SH-SY5Y (cell line): Measurements from ENCODE around the gene SPATA6L.

Experiments used
- GATA2 ChIP-seq: IDR thresholded peaks from 2 replicates; pipeline ENCODE4 v1.6.1; 2011; ENCODE audit warnings: mild to moderate bottlenecking, low read depth, low read length
- GATA3 ChIP-seq: IDR thresholded peaks from 2 replicates; pipeline ENCODE4 v1.6.1; 2011; ENCODE audit warnings: low read depth, mild to moderate bottlenecking, low read length, moderate library complexity

SPATA6L gene

DNA sequence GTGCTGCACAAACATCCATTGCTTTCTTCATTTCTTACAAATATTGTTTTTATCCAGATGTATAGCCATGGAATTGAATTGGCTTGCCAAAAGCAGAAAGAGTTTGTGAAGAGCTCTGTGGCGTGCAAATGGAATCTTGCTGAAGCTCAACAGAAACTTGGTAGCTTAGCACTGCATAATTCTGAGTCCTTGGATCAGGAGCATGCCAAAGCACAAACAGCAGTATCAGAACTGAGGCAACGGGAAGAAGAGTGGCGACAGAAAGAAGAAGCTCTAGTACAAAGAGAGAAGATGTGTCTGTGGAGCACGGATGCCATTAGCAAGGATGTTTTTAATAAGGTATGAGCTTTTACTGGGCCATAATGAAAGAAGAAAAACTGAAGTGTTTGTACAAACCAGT, 18.5 kb upstream of the SPATA6L start:
- TF ChIP-seq GATA3: no peak
- no peak for TF ChIP-seq GATA2

DNA sequence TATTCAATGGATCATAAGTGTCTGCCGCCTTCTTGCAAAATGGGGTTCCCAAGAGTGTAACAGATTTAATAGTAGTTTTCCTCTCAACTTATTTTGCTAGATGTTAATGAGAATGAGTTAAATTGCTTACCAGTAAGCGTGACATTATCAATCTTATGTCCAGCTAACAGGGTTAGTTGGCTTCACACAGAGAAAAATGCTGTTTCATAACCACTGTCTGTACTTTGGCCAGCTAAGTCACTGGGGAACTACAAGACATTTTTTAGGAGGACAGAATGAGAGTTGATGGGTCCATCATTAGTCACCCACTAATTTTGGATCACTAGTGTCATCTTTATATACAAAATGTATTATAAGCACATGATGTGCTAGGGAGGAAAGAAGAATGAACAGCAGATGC, 14.5 kb upstream of the SPATA6L start:
- no peak for TF ChIP-seq GATA2
- no peak for TF ChIP-seq GATA3

DNA sequence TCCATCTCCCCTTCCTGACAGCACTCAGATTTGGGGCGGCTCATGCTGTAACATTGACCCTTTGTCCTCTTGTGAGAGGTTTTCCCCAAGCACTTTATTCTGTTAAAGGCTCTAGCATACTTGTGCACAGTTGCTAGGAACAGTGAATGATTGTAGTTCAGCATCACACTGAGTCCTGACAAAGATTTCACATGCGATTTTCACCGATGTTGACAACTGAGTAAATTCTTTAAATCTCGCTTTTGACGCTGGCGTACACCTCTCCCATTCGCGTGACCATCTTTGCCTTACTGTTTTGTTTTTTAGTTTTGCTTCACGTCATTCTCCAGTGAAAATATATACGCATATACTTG, 13.9 kb upstream of the SPATA6L start:
- TF ChIP-seq GATA2 (no peak), GATA3 (no peak)

DNA sequence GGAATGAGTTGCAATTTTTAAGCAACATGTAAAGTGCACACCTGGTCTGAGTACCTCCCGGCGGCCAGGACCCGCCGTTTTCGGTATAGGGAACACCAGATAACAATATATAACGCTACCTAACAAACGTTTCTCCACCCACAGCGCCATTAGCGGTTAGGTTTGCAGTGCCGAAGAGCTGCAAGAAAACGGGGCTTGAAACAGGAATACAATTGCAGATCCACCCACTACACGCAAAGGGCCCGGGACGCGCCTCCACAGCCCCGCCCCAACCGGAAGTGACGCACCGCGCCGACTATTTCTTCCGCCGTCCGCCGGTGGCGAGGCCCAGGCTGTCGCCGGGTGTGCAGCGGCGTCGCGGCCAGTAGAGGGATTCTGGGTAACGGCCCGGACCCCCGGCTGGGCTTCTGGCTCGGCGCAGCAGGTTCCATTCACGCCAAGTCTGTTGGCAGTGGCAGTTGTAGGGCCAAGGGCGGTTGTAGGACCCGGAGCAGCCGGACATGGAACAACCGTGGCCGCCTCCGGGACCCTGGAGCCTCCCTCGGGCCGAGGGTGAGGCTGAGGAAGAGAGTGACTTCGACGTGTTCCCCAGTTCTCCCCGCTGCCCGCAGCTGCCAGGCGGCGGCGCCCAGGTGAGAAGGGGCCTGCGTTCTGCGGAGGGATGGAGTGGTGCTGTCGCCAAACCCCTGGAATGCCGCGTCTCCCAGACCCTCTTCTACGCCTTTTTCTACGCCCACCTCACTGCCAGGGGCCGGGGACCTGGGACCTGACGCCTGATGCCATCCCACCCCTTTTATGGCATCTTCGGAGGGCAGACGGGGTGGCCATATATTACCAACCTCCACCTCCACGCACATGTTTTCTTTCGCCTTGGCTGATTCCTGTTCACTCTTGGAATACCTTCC, 13.2 kb upstream of the SPATA6L start, which contains the start of gene CDC37L1:
Gene CDC37L1 (plus strand): TSS at position 302 of the 905 bp plus-strand sequence. CDS start 199 bp downstream, at position 501.
- TF ChIP-seq GATA2 (no peak), GATA3 (no peak)

DNA sequence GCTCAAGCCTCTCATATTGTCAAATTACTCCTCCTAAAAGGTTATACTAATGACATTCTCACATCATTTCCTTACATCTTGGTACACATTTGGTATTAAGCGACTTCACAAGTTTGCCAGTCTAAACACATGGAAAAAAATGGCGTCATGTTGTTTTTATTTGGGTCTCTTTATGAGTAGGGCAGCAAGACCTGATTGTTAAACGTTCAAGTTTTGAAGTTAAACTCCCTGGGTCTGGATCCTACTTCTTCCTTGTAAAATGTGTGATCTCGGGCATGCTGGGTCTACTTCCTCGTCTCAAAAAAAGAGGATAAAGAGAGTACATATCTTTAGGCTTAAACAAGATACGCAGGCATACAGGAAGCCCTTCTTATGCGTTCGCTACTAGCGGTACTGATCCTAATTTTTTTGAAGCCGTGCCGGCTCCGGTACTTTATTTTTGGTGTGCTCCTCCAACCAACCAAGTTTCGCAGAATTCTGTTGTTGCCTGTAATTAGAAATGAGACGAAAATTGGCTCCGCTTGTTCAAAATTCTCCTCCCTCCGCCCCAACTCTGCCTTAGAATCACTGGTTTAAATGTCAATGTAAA, 12.5 kb upstream of the SPATA6L start:
- no peak for TF ChIP-seq GATA2
- no peak for TF ChIP-seq GATA3

DNA sequence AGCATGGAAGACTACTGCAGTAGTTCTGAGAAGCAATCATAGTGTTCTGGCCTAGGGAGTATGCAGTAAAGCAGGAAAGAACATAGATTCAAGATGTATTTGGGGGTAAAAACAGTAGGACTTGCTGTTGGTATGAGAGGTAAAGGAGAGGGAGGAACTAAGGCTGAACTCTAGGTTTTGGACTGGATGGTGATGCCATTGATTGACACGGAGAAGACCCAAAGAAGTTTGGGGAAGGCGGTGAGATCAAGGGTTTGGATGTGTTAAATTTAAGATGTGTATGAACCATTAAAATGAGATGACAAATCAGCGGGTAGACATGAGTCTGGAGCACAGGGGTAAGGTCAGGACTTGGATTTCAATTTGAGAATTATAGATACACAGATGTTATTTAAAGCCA, 11.1 kb upstream of the SPATA6L start:
- TF ChIP-seq GATA2: no peak
- TF ChIP-seq GATA3: no peak

DNA sequence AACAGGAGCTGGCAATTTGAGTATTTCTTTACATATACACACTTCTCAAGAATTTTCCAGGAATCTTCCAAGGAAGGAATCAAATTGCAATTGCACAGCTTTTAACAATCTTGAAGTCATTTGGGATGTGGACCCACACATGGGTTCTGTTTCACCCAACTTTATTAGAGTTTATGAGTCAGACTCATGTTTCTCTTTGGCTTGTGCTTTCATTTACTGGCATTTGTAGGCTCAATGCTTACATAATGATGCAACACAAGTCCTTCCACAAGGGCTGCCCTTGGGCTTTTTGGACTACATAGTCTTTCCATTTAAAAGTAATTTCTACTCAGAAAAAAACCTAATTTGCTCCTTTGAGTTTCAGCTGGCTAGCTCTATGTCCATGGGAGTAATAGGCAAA, 8.5 kb upstream of the SPATA6L start:
- TF ChIP-seq GATA2 (no peak), GATA3 (no peak)

DNA sequence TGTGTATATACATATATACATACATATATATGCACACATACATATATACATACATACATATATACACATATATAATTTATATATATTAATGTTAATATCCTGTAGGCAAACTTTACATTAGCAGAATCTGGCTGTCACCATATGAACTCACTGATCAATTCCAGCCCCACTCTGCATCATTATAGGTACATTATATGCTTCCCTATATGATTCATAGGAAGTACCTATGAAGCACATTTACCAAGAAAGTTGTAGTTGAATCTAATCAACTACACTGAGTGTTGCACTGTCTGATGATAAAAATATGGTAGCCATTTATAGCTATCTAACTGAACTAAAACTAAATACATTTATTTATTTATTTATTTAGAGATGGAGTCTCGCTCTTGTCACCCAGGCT, 5.5 kb upstream of the SPATA6L start:
- no peak for TF ChIP-seq GATA3
- TF ChIP-seq GATA2: no peak

DNA sequence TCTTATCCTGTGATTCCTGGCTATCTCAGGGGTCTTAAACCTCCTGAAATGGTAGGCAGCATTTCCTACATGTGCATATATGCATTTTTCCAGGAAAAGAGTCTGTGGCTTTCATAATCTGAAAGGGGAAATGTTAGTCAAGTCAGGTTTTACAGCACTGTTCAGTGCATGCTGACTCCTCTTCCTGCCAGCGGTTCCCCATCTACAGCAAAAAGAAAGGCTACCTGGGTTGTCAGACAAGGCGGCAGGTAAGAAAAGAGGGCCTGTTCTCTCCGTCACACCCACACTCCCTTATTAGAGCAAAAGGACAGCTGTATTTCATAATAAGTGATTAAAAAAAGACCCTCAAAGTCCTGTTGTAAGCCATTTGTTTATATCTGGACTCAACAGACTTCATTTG, 4.3 kb upstream of the SPATA6L start:
- no peak for TF ChIP-seq GATA3
- no peak for TF ChIP-seq GATA2

DNA sequence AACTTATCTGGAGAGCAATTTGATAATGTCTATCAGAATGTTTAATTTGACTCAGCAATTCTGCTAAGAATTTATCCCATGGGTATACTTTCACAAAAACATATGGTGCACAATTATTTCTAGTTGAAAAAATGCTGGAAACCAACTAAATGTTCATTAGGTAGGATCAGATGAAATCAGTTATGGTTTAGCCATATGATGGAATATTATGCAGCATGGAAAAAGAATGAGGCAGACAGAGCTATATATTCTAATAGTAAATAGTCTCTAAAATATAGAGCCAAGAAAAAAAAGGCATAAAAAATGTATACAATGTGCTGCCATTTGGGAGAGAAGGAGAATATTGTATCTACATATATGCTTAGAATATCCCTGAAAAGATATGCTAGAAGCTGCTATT, 3.6 kb upstream of the SPATA6L start:
- TF ChIP-seq GATA3 (no peak), GATA2 (no peak)

DNA sequence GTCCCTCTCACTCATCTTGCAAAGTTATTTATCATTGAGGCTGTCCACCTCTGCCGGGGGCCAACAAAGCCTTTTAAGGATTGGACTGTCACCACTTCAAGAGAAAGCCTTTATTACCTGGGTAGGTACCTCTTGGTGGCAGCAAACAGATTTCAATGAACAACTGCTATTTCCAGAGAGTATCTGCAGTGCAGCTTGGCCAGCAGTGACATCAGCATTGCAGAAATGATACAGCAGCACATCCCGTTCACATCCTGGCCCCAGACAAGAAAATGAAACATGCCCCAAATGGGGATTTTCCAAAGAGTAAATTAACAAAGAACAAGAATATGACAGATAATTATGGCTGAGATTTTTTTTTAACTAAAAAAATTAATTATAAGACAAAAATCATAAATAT, 2.3 kb upstream of the SPATA6L start:
- TF ChIP-seq GATA2 (no peak), GATA3 (no peak)

DNA sequence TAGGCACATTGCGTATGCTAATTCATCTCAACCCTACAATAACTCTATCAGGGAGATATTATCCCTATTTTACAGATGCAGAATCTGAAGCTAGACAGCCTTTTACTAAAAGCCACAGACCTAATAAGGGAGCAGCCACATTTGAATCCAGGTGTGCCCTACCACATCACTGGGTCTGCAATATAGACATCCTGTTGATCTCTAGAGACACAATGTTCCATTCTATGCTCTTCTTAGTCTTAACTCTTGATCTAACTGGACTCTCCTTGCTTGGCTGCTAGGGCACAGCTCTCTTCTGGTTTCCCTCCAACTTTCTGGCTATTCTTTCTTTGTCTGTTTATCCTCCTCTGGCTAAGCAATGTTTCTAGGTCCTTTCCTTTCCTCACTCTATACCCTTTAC, 1.4 kb upstream of the SPATA6L start:
- TF ChIP-seq GATA2: no peak

DNA sequence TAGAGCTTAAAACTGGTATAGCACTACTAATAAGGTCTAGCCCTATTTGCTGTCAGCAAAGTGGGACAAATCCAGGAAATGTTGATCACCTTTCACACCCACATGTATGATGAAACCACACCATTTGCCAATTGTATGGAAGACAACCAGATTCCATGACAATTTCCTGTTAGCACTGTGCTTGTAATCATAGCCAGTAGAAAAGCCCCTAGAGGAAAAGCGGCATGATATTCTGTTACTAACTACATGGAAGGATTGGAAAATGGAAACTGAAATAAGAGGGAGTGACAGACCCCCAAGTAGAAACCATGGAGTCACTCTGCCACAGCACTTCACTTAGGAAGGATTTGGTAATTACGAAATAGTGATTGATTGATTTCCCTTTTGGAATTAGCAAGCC, 923 bp downstream of the SPATA6L start:
- no peak for TF ChIP-seq GATA2
- TF ChIP-seq GATA3: no peak

DNA sequence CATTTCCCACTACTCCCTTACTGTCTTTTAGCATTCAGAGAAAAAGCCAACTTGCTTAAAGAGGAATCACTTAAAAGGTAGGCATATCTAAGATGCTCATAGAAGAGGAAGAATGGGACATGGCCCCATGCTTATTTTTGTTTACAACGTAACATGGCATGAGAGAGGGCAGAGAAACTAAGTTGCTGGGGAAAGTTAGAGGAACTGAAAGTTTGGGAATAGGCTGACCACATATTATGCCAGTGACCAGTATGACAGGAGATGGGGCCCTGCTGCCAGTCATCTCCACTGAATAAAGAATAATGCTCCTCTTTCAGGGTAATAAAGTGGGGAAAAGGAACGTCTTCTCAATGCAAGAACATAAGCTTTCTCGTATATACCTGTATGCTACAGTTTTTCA, 2.3 kb downstream of the SPATA6L start:
- TF ChIP-seq GATA2: no peak
- no peak for TF ChIP-seq GATA3
